Measurements from ENCODE around the gene TMBIM4. TPM values are rescaled to one million over a fixed set of nuclear protein-coding genes. Genes with fewer than 3 reads are reported as not detected.

The TMBIM4 gene
- total RNA-seq, 1 experiment from 2014 or later: 18.4 TPM

DNA sequence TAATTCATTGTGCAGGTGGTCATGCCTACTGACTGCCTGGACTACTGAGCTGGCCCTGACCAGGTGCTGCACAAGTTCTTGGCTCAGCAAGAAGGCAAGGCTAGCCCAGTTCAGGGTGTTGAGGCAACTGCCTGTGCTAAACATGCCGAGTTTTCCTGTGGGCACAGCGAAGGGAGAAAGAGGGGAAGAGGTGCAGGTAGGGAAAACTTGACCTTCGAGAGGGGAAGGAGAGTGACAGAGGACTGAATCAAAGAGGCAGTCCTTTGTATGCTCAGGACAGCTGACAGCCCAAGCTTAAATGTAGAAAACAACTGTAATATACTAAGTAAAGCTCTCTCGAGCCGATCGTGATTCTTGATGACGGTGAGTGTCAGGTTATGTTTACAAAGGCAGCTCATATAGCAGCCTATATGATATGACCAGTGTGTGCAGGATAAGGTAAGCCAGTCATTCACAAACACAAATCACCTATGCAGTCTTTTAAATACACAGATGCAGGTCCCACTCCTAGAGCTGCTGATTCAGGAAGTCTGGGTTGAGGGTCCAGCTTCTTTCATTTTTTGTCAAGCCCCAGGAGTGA lies 21.8 kb upstream of the TMBIM4 start:
- no peak overlapping the region for H4K8ac ChIP-seq (replicated peaks; ENCODE audit: insufficient read length, low read depth, low read length)
- H2AK5ac ChIP-seq (ENCODE audit: insufficient read length, low read length): no peak overlapping the region
- no peak overlapping the region for H3K14ac ChIP-seq (ENCODE audit: insufficient read depth, low read length)
- no peak overlapping the region for H4K5ac ChIP-seq (ENCODE audit: insufficient read length, low read depth, low read length)
- H2AFZ ChIP-seq (ENCODE audit: low read length): no peak overlapping the region
- H3K4me1 ChIP-seq (ENCODE audit: insufficient read depth, low read length): no peaks in the 10 kb centered on the region
- no CpG with 5 or more reads among the region's 7 CpGs for WGBS (ENCODE audit: extremely low coverage, insufficient read length, low lambda C conversion rate)
- H3K18ac ChIP-seq (ENCODE audit: insufficient read length, low read depth, low read length): no peak overlapping the region
- no peak overlapping the region for H3K9ac ChIP-seq (ENCODE audit: extremely low read depth, insufficient read length, low read length)
- no peaks in the 10 kb centered on the region for H3K9me3 ChIP-seq (ENCODE audit: control insufficient read depth, low read depth, low read length)
- DNase-seq: no peak
- H2BK20ac ChIP-seq (ENCODE audit: low read depth, low read length, poor library complexity, severe bottlenecking): no peak overlapping the region
- H3K4ac ChIP-seq (ENCODE audit: low read depth, low read length): no peak overlapping the region
- no peak overlapping the region for H3K27ac Mint-ChIP-seq
- no peaks in the 10 kb centered on the region; a peak in 1 of 5 replicates for H3K9me3 Mint-ChIP-seq
- H3K23me2 ChIP-seq (ENCODE audit: insufficient read length, low read depth, low read length, poor library complexity, severe bottlenecking): peaks cover 8% of the 10 kb centered on the region
- H3K4me3 Mint-ChIP-seq: no peak overlapping the region
- H2BK15ac ChIP-seq (ENCODE audit: low read depth, low read length): no peak overlapping the region
- H2BK12ac ChIP-seq (ENCODE audit: insufficient read length, low read depth, low read length): no peak overlapping the region
- H3T11ph ChIP-seq (ENCODE audit: low read length): no peak overlapping the region
- peaks cover 49% of the 10 kb centered on the region for H3K27me3 Mint-ChIP-seq (ENCODE audit: low read depth)
- H3K27me3 ChIP-seq (ENCODE audit: insufficient read depth, low read length): peaks cover 15% of the 10 kb centered on the region; the same call in 1 of the 2 replicates
- H4K20me1 ChIP-seq (ENCODE audit: control insufficient read depth, insufficient read depth, insufficient read length): no peaks in the 10 kb centered on the region
- H3K79me2 ChIP-seq (ENCODE audit: insufficient read depth, low read length): no peaks in the 10 kb centered on the region
- no peak overlapping the region for H2BK5ac ChIP-seq (ENCODE audit: insufficient read length, low read length)
- no peaks in the 10 kb centered on the region; a peak in 1 of 7 replicates for H3K36me3 Mint-ChIP-seq (ENCODE audit: insufficient read depth in 1 of 3, low read depth in 3 of 3)
- H3K56ac ChIP-seq (ENCODE audit: insufficient read length, low read depth, low read length): no peak overlapping the region
- no peaks in the 10 kb centered on the region for H3K79me1 ChIP-seq (ENCODE audit: insufficient read depth, low read depth, low read length, poor library complexity, severe bottlenecking)
- no peak overlapping the region for H3K23ac ChIP-seq (ENCODE audit: insufficient read length, low read depth, low read length)
- H3K4me2 ChIP-seq (ENCODE audit: insufficient read depth, insufficient read length, low read length): no peak overlapping the region
- TF ChIP-seq, protein P1, sequence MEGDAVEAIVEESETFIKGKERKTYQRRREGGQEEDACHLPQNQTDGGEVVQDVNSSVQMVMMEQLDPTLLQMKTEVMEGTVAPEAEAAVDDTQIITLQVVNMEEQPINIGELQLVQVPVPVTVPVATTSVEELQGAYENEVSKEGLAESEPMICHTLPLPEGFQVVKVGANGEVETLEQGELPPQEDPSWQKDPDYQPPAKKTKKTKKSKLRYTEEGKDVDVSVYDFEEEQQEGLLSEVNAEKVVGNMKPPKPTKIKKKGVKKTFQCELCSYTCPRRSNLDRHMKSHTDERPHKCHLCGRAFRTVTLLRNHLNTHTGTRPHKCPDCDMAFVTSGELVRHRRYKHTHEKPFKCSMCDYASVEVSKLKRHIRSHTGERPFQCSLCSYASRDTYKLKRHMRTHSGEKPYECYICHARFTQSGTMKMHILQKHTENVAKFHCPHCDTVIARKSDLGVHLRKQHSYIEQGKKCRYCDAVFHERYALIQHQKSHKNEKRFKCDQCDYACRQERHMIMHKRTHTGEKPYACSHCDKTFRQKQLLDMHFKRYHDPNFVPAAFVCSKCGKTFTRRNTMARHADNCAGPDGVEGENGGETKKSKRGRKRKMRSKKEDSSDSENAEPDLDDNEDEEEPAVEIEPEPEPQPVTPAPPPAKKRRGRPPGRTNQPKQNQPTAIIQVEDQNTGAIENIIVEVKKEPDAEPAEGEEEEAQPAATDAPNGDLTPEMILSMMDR (conservative IDR thresholded peaks at IDR 0.05): no peak
- H2BK120ac ChIP-seq (ENCODE audit: low read depth, low read length, poor library complexity, severe bottlenecking): no peak overlapping the region
- H3K4me1 Mint-ChIP-seq: peaks cover under 1% of the 10 kb centered on the region in 2 experiments; a peak in 1 of 4 replicates
- H3K27ac ChIP-seq (ENCODE audit: insufficient read length, low read depth, low read length): no peak overlapping the region
- H4K91ac ChIP-seq (ENCODE audit: insufficient read length, low read depth, low read length): no peak overlapping the region
